ENCODE results near the gene SLK. TPM values are rescaled to one million over a fixed set of nuclear protein-coding genes. Genes with fewer than 3 reads are reported as not detected.

The SLK gene
- polyA plus RNA-seq, 2 of the 4 experiments (the other 2 are of a cell fraction) = 23.3 to 29.2 TPM

DNA sequence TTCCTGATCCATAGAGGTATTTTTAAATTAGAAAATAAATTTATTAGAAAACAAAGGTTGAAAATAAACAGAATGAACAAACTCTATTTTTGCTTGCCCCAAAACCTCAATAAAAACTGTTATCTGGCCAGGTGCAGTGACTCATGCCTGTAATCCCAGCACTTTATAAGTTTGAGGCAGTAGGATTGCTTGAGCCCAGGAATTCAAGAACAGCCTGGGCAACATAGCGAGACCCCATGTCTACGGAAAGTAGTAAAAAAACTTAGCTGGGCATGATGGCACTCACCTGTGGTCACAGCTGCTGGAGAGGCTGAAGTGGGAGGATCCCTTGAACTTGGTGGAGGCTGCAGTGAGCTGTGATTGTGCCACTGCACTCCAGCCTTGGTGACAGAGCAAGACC is 10.3 kb downstream of the SLK start:
- FAIRE-seq = no peak
- ATAC-seq = no peak
- Histone ChIP-seq H3K4me3 (no peak overlapping the region), H3K4me2 (no peak overlapping the region), H3K27ac (no peak overlapping the region), H3K9me3 (no peaks in the 10 kb centered on the region), H3K4me1 (peaks cover 27% of the 10 kb centered on the region; the same call in 2 of the 3 replicates)
- TF ChIP-seq MYC (IDR thresholded peaks at IDR 0.05; ENCODE audit: borderline replicate concordance, low read length) (no peak), JUN (IDR thresholded peaks at IDR 0.05) (no peak), PHF8 (IDR thresholded peaks at IDR 0.05; ENCODE audit: borderline replicate concordance, low read depth) (no peak), NPAS2 (CRISPR knock-in tag; IDR thresholded peaks at IDR 0.05; ENCODE audit: borderline replicate concordance) (no peak)
- TF ChIP-seq, protein P1, sequence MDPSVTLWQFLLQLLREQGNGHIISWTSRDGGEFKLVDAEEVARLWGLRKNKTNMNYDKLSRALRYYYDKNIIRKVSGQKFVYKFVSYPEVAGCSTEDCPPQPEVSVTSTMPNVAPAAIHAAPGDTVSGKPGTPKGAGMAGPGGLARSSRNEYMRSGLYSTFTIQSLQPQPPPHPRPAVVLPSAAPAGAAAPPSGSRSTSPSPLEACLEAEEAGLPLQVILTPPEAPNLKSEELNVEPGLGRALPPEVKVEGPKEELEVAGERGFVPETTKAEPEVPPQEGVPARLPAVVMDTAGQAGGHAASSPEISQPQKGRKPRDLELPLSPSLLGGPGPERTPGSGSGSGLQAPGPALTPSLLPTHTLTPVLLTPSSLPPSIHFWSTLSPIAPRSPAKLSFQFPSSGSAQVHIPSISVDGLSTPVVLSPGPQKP (IDR thresholded peaks at IDR 0.05; ENCODE audit: low read depth, low read length) = no peak
- TF ChIP-seq, protein P2, sequence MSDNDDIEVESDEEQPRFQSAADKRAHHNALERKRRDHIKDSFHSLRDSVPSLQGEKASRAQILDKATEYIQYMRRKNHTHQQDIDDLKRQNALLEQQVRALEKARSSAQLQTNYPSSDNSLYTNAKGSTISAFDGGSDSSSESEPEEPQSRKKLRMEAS (IDR thresholded peaks at IDR 0.05) = no peak
- DNase-seq (ENCODE audit: low read depth in 1 of 2, low spot score in 1 of 2) = no peak
- CTCF ChIA-PET = no interaction called here
- 91% methylated on average over 2 of the region's 2 CpGs for WGBS (ENCODE audit: missing lambda C conversion rate)
- POLR2A ChIA-PET = interaction anchor here (0.6 kb wide), 1 partner anchor 161 kb away, joined by 3 read pairs; no protein-coding TSS in a partner anchor

DNA sequence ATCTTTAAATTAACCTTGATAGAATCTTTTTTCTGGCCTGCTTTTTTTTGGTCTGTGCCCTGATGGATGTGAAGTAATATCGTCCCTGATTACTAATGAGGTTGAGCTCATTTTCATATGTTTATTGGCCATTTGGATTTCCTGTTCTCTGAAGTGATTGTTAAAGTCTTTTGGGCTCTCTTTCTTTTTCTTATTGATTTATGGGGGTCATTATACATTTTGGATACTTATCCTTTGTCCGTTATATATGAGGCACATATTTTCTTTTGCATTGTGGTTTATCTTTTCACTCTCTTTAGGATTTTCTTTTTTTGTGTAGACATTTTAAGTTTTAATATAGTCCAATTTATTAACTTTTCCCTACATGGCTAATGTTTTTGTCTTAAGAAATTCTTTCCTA is 12.6 kb downstream of the SLK start:
- peaks cover 33% of the 10 kb centered on the region; the same call in 2 of the 3 replicates for H3K4me1 ChIP-seq
- TF ChIP-seq FOSB (CRISPR knock-in tag; IDR thresholded peaks at IDR 0.05) = no peak
- TF ChIP-seq ESRRA (IDR thresholded peaks at IDR 0.05; ENCODE audit: borderline replicate concordance, low read length) = no peak
- no peak for TF ChIP-seq TP53 (CRISPR knock-in tag; IDR thresholded peaks at IDR 0.05)
- no peak for TF ChIP-seq CBX8 (IDR thresholded peaks at IDR 0.05)
- no peak for TF ChIP-seq JUN (IDR thresholded peaks at IDR 0.05)
- no peak for TF ChIP-seq MAFK (IDR thresholded peaks at IDR 0.05; ENCODE audit: partially characterized antibody)
- TF ChIP-seq EHMT2 (IDR thresholded peaks at IDR 0.05; ENCODE audit: low read depth) = no peak
- no peak for TF ChIP-seq FOXS1 (CRISPR knock-in tag; IDR thresholded peaks at IDR 0.05)
- no peak for TF ChIP-seq CEBPB (IDR thresholded peaks at IDR 0.05)
- no peak for TF ChIP-seq BHLHE40 (IDR thresholded peaks at IDR 0.05; ENCODE audit: low read depth, low read length)
- no peak for TF ChIP-seq HOXB5 (CRISPR knock-in tag; IDR thresholded peaks at IDR 0.05)
- TF ChIP-seq RFX5 (IDR thresholded peaks at IDR 0.05) = no peak
- TF ChIP-seq, protein P3, sequence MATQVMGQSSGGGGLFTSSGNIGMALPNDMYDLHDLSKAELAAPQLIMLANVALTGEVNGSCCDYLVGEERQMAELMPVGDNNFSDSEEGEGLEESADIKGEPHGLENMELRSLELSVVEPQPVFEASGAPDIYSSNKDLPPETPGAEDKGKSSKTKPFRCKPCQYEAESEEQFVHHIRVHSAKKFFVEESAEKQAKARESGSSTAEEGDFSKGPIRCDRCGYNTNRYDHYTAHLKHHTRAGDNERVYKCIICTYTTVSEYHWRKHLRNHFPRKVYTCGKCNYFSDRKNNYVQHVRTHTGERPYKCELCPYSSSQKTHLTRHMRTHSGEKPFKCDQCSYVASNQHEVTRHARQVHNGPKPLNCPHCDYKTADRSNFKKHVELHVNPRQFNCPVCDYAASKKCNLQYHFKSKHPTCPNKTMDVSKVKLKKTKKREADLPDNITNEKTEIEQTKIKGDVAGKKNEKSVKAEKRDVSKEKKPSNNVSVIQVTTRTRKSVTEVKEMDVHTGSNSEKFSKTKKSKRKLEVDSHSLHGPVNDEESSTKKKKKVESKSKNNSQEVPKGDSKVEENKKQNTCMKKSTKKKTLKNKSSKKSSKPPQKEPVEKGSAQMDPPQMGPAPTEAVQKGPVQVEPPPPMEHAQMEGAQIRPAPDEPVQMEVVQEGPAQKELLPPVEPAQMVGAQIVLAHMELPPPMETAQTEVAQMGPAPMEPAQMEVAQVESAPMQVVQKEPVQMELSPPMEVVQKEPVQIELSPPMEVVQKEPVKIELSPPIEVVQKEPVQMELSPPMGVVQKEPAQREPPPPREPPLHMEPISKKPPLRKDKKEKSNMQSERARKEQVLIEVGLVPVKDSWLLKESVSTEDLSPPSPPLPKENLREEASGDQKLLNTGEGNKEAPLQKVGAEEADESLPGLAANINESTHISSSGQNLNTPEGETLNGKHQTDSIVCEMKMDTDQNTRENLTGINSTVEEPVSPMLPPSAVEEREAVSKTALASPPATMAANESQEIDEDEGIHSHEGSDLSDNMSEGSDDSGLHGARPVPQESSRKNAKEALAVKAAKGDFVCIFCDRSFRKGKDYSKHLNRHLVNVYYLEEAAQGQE (IDR thresholded peaks at IDR 0.05) = no peak
- TF ChIP-seq CHD4 (IDR thresholded peaks at IDR 0.05; ENCODE audit: borderline replicate concordance) = no peak
- TF ChIP-seq TFCP2L1 (CRISPR knock-in tag; IDR thresholded peaks at IDR 0.05) = no peak
- TF ChIP-seq KDM5A (IDR thresholded peaks at IDR 0.05) = no peak
- no peak for TF ChIP-seq MAZ (IDR thresholded peaks at IDR 0.05; ENCODE audit: borderline replicate concordance, low read depth, low read length)
- no peak for TF ChIP-seq HEYL (CRISPR knock-in tag; IDR thresholded peaks at IDR 0.05)
- TF ChIP-seq, protein P4, sequence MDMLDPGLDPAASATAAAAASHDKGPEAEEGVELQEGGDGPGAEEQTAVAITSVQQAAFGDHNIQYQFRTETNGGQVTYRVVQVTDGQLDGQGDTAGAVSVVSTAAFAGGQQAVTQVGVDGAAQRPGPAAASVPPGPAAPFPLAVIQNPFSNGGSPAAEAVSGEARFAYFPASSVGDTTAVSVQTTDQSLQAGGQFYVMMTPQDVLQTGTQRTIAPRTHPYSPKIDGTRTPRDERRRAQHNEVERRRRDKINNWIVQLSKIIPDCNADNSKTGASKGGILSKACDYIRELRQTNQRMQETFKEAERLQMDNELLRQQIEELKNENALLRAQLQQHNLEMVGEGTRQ (IDR thresholded peaks at IDR 0.05) = no peak
- no peak for TF ChIP-seq RNF2 (IDR thresholded peaks at IDR 0.05; ENCODE audit: borderline replicate concordance, low read depth)
- H3K9me3 ChIP-seq = no peaks in the 10 kb centered on the region
- ATAC-seq (no peak), FAIRE-seq (no peak), DNase-seq (ENCODE audit: low read depth in 1 of 2, low spot score in 1 of 2) (no peak)
- ChIA-PET POLR2A (no interaction called here), CTCF (no interaction called here)
- H3K4me3 ChIP-seq = no peak overlapping the region
- WGBS (ENCODE audit: missing lambda C conversion rate) = 91% methylated on average over 2 of the region's 2 CpGs
- H3K4me2 ChIP-seq = no peak overlapping the region
- H3K27ac ChIP-seq = no peak overlapping the region

Data from A549 (cell line).